ENCODE data around the gene GDPD3. TPM values are rescaled to one million over a fixed set of nuclear protein-coding genes. Genes with fewer than 3 reads are reported as not detected.

Gene GDPD3
- total RNA-seq, 1 donor from 2014 or later: 19.7 TPM

GRCh38 chr16:30085247-30085646 lies 28.1 kb downstream of the GDPD3 start:
- peaks cover 17% of the 10 kb centered on the region for H3K4me1 Mint-ChIP-seq (ENCODE audit: unreplicated experiment)
- TF ChIP-seq CTCF (conservative IDR thresholded peaks at IDR 0.05): no peak
- no peak for DNase-seq (ENCODE audit: extremely low spot score, unreplicated experiment)
- no peaks in the 10 kb centered on the region for H3K27me3 Mint-ChIP-seq
- no peak overlapping the region for H3K27ac Mint-ChIP-seq
- peaks cover 14% of the 10 kb centered on the region for H3K36me3 Mint-ChIP-seq
- no peak overlapping the region for H3K4me3 Mint-ChIP-seq
- no peaks in the 10 kb centered on the region for H3K9me3 Mint-ChIP-seq

DNA sequence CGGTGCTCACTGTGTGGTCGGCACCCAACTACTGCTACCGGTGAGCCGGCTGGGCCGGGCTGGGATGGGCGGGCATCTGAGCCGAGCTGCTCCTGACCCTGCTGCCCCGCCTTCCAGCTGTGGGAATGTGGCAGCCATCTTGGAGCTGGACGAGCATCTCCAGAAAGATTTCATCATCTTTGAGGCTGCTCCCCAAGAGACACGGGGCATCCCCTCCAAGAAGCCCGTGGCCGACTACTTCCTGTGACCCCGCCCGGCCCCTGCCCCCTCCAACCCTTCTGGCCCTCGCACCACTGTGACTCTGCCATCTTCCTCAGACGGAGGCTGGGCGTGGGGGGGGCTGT lies 28.5 kb downstream of the GDPD3 start:
- no peak overlapping the region for H3K27ac Mint-ChIP-seq
- no peak for DNase-seq (ENCODE audit: extremely low spot score, unreplicated experiment)
- no peaks in the 10 kb centered on the region for H3K27me3 Mint-ChIP-seq
- no peaks in the 10 kb centered on the region for H3K9me3 Mint-ChIP-seq
- H3K36me3 Mint-ChIP-seq: peaks cover 14% of the 10 kb centered on the region
- peaks cover 12% of the 10 kb centered on the region for H3K4me1 Mint-ChIP-seq (ENCODE audit: unreplicated experiment)
- H3K4me3 Mint-ChIP-seq: no peak overlapping the region
- no peak for TF ChIP-seq CTCF (conservative IDR thresholded peaks at IDR 0.05)

DNA sequence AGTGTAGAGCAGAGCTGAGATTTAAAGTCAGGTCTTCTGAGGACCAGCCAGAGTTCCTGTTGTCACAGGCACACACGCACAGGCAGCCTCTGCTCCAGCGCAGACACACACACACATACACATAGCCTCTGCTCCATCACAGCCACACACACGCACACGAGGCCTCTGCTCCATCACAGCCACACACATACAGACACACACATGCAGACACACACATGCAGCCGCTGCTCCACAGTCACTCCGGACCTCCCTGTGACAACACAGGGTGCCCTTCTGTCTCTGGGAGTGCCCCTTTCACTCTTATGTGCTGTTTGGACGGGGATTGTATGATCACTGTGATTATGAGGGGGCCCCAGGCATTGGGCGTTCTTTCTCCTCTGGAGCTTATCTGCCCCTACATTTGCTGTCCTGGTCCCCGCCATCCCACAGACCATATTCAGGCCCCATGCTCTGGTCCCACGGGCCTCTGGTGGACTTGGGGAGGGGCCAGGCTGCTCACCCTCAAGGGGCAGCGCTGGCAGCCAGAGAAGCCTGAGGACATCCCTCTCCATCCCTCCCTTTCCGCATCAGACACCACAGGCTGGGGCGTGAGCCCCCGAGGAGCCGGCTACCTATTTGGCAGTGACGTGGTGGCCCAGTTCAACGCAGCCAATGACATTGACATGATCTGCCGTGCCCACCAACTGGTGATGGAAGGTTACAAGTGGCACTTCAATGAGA lies 29.1 kb downstream of the GDPD3 start:
- H3K4me3 Mint-ChIP-seq: no peak overlapping the region
- DNase-seq (ENCODE audit: extremely low spot score, unreplicated experiment): no peak
- peaks cover 14% of the 10 kb centered on the region for H3K36me3 Mint-ChIP-seq
- no peaks in the 10 kb centered on the region for H3K9me3 Mint-ChIP-seq
- H3K27ac Mint-ChIP-seq: no peak overlapping the region
- peaks cover 9% of the 10 kb centered on the region for H3K4me1 Mint-ChIP-seq (ENCODE audit: unreplicated experiment)
- no peak for TF ChIP-seq CTCF (conservative IDR thresholded peaks at IDR 0.05)
- H3K27me3 Mint-ChIP-seq: no peaks in the 10 kb centered on the region

- Mint-ChIP-seq H3K27me3 (no peaks in the 10 kb centered on the region), H3K4me3 (no peak overlapping the region), H3K9me3 (no peaks in the 10 kb centered on the region), H3K4me1 (ENCODE audit: unreplicated experiment) (peaks cover 4% of the 10 kb centered on the region), H3K36me3 (peaks cover 14% of the 10 kb centered on the region), H3K27ac (no peak overlapping the region)
- no peak for DNase-seq (ENCODE audit: extremely low spot score, unreplicated experiment)
- no peak for TF ChIP-seq CTCF (conservative IDR thresholded peaks at IDR 0.05)
Measured at GRCh38 chr16:30083216-30084055, 29.9 kb downstream of the GDPD3 start.

GRCh38 chr16:30082545-30083090 lies 30.7 kb downstream of the GDPD3 start:
- no peaks in the 10 kb centered on the region for H3K9me3 Mint-ChIP-seq
- peak; percentile 19 for TF ChIP-seq CTCF (conservative IDR thresholded peaks at IDR 0.05)
- no peaks in the 10 kb centered on the region for H3K27me3 Mint-ChIP-seq
- no peak for DNase-seq (ENCODE audit: extremely low spot score, unreplicated experiment)
- H3K36me3 Mint-ChIP-seq: peaks cover 11% of the 10 kb centered on the region
- H3K4me1 Mint-ChIP-seq (ENCODE audit: unreplicated experiment): peaks cover 6% of the 10 kb centered on the region
- no peak overlapping the region for H3K4me3 Mint-ChIP-seq
- H3K27ac Mint-ChIP-seq: peak overlapping the region; percentile 29
